ENCODE data around the gene RCHY1.

DNA sequence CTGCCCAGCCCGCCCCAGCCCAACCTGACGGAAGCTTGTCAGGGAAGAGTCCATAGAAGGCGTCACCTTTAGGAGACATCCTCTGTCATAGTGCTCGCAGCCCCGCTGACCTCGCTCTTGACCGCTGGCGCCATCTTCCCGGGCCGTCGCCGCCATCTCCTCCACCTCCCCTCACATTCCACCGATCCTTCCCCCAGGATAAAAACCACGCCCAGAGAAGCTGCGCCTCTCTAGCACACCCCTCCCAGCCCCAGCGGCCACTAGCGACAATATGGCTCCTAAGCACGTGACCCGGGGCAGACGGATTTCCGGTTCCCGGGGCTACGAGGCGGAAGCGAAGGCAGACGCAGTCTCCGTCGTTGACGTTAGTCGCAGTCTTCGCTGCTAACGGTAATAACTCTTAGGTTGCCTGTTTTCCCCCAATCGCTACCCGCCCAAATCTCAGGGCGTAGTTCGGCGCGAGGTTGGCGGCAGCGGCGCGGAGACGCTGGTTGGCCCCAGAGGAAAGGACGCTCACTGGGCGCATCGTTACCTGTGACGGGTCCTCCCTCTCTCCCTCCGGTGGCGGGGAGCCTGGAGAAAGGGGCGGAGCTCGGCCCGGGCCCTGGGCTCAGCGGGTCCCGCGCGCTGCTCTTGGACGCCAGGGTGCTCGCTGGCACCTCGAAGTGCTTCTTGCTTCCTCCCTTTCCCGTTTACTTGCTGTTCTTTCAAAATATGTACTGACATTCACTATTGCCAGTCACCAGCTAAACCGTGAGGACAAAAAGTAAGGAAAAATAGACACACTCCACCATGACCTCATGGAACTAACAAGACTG, at the start of gene RCHY1, which contains the start of gene THAP6:
- TF ChIP-seq, protein P1, sequence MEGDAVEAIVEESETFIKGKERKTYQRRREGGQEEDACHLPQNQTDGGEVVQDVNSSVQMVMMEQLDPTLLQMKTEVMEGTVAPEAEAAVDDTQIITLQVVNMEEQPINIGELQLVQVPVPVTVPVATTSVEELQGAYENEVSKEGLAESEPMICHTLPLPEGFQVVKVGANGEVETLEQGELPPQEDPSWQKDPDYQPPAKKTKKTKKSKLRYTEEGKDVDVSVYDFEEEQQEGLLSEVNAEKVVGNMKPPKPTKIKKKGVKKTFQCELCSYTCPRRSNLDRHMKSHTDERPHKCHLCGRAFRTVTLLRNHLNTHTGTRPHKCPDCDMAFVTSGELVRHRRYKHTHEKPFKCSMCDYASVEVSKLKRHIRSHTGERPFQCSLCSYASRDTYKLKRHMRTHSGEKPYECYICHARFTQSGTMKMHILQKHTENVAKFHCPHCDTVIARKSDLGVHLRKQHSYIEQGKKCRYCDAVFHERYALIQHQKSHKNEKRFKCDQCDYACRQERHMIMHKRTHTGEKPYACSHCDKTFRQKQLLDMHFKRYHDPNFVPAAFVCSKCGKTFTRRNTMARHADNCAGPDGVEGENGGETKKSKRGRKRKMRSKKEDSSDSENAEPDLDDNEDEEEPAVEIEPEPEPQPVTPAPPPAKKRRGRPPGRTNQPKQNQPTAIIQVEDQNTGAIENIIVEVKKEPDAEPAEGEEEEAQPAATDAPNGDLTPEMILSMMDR (IDR thresholded peaks at IDR 0.05 in 8 of 11, conservative IDR thresholded peaks at IDR 0.05 in 3 of 11), result peak in 6 of 11 experiments; percentile 8 to 57 (median 47)
- TF ChIP-seq POLR2AphosphoS5 (IDR thresholded peaks at IDR 0.05), result peak; percentile 98 to 99 (median 98)
